Activated T-cell treated with anti-CD3 and anti-CD28 coated beads, Interleukin-2, amount 50 U/mL, for 1 hour (primary cell): Measurements from ENCODE around the gene ARHGEF7.
"Not testable (repeated sequence)": the region's sequence is repeated elsewhere in the genome, so short reads cannot be mapped to it uniquely, and the experiment has no call there.

ENCODE experiments used
- DNase-seq: peaks from one replicate; pipeline ENCODE4 v3.0.0-alpha.2; 2020

ARHGEF7 gene

GRCh38 chr13:111115061-111115964 is at the start of gene ARHGEF7:
ARHGEF7 (plus strand) TSS chr13:111115310; CDS start chr13:111115527, 217 bp downstream.
- DNase-seq: peak; percentile 28

- DNase-seq: no peak
Measured at GRCh38 chr13:111065698-111066097, 49.4 kb upstream of the ARHGEF7 start.

- no peak for DNase-seq
Measured at GRCh38 chr13:111066544-111066943, 48.6 kb upstream of the ARHGEF7 start.

GRCh38 chr13:111068009-111068350 is 47.1 kb upstream of the ARHGEF7 start:
- DNase-seq: no peak

GRCh38 chr13:111071120-111071519 is 44.0 kb upstream of the ARHGEF7 start:
- DNase-seq: not testable (repeated sequence)

- DNase-seq: not testable (repeated sequence)
Measured at GRCh38 chr13:111071526-111071925, 43.6 kb upstream of the ARHGEF7 start.

GRCh38 chr13:111074826-111075225 is 40.3 kb upstream of the ARHGEF7 start:
- no peak for DNase-seq

GRCh38 chr13:111076155-111077013 is 38.7 kb upstream of the ARHGEF7 start:
- DNase-seq: no peak

GRCh38 chr13:111079375-111079774 is 35.7 kb upstream of the ARHGEF7 start:
- DNase-seq: no peak

- DNase-seq: no peak
Measured at GRCh38 chr13:111080642-111081041, 34.5 kb upstream of the ARHGEF7 start.

- no peak for DNase-seq
Measured at GRCh38 chr13:111082240-111082639, 32.9 kb upstream of the ARHGEF7 start.

GRCh38 chr13:111082769-111083168 is 32.3 kb upstream of the ARHGEF7 start:
- DNase-seq: not testable (repeated sequence)

GRCh38 chr13:111083693-111084092 is 31.4 kb upstream of the ARHGEF7 start:
- DNase-seq: not testable (repeated sequence)

- no peak for DNase-seq
Measured at GRCh38 chr13:111090169-111090568, 24.9 kb upstream of the ARHGEF7 start.

GRCh38 chr13:111092685-111093084 is 22.4 kb upstream of the ARHGEF7 start:
- no peak for DNase-seq

- no peak for DNase-seq
Measured at GRCh38 chr13:111093136-111093535, 22.0 kb upstream of the ARHGEF7 start.

- no peak for DNase-seq
Measured at GRCh38 chr13:111093634-111094033, 21.5 kb upstream of the ARHGEF7 start.

- DNase-seq: no peak
Measured at GRCh38 chr13:111095031-111095840, 19.9 kb upstream of the ARHGEF7 start.

- no peak for DNase-seq
Measured at GRCh38 chr13:111095911-111096501, 19.1 kb upstream of the ARHGEF7 start.

- DNase-seq: no peak
Measured at GRCh38 chr13:111099290-111099689, 15.8 kb upstream of the ARHGEF7 start.

- no peak for DNase-seq
Measured at GRCh38 chr13:111110054-111110453, 5.1 kb upstream of the ARHGEF7 start.

- no peak for DNase-seq
Measured at GRCh38 chr13:111111376-111111937, 3.7 kb upstream of the ARHGEF7 start.
